PC-9 (cell line): ENCODE measurements around the gene POU5F1. TPM values are rescaled to one million over a fixed set of nuclear protein-coding genes. Genes with fewer than 3 reads are reported as not detected.
A peak's percentile ranks its signal among the peaks of the same experiment; 100 is the strongest.
"Not testable (repeated sequence)": the region's sequence is repeated elsewhere in the genome, so short reads cannot be mapped to it uniquely, and the experiment has no call there.

Experiments
- BruUV-seq: library from RNA; stranded (reverse); fragments of 400-500 nt; replicated peaks from 2 replicates; lab custom pipeline; 2021; lab: Mats Ljungman, UMichigan
- CTCF ChIA-PET: fragments of 300-600 bp; sonication (Branson Sonifier 250); formaldehyde crosslinking; loops from one replicate; lab custom pipeline; 2022; ENCODE audit warnings: antibody characterized with exemption; lab: Charles Lee
- POLR2A ChIA-PET: fragments of 300-600 bp; sonication (Branson Sonifier 250); formaldehyde crosslinking; loops from one replicate; lab custom pipeline; 2022; ENCODE audit warnings: antibody characterized with exemption; ENCODE audit not compliant: unreplicated experiment; lab: Charles Lee
- DNase-seq, 2 experiments: peaks; one replicate each; pipeline versions ENCODE4 v3.0.0 to v3.0.0-alpha.2; 2015 to 2022; ENCODE audit warnings: mixed read lengths in 1 of 2
- H2AFZ ChIP-seq: fragments of 200-600 bp; sonication (generic); 2 replicates; pipeline ENCODE4 v1.8.1; 2017; ENCODE audit warnings: antibody characterized with exemption
- H3F3A ChIP-seq: fragments of 200-600 bp; sonication (generic); 2 replicates; pipeline ENCODE4 v1.8.1; 2017; ENCODE audit warnings: antibody characterized with exemption, mild to moderate bottlenecking, low read depth; ENCODE audit not compliant: insufficient read depth
- H3K27ac ChIP-seq: fragments of 200-600 bp; sonication (generic); 2 replicates; pipeline ENCODE4 v1.6.1; 2016; ENCODE audit warnings: mixed run types
- H3K27me3 ChIP-seq: fragments of 200-600 bp; sonication (generic); 2 replicates; pipeline ENCODE4 v1.6.1; 2016; ENCODE audit warnings: low read depth, mixed run types; ENCODE audit not compliant: insufficient read depth
- H3K36me3 ChIP-seq: fragments of 200-600 bp; sonication (generic); 2 replicates; pipeline ENCODE4 v1.6.1; 2016; ENCODE audit warnings: low read depth, mixed run types
- H3K4me1 ChIP-seq: fragments of 200-600 bp; sonication (generic); replicated peaks from 2 replicates; pipeline ENCODE4 v1.6.1; 2016; ENCODE audit warnings: mixed run types; ENCODE audit not compliant: insufficient read depth
- H3K4me2 ChIP-seq: fragments of 200-600 bp; sonication (generic); 2 replicates; pipeline ENCODE4 v1.6.1; 2017; ENCODE audit warnings: mixed run types
- H3K4me3 ChIP-seq: fragments of 200-600 bp; sonication (generic); 2 replicates; pipeline ENCODE4 v1.6.1; 2016; ENCODE audit warnings: mixed run types
- H3K79me2 ChIP-seq: fragments of 200-600 bp; sonication (generic); 2 replicates; pipeline ENCODE4 v1.6.1; 2017; ENCODE audit warnings: low read depth, mixed run types
- H3K9me2 ChIP-seq: fragments of 200-600 bp; sonication (generic); 2 replicates; pipeline ENCODE4 v1.8.1; 2017; ENCODE audit warnings: mild to moderate bottlenecking; ENCODE audit not compliant: insufficient read depth
- H3K9me3 ChIP-seq: fragments of 200-600 bp; sonication (generic); 2 replicates; pipeline ENCODE4 v1.8.1; 2016; ENCODE audit warnings: low read depth; ENCODE audit not compliant: insufficient read depth
- H4K20me1 ChIP-seq: fragments of 200-600 bp; sonication (generic); 2 replicates; pipeline ENCODE4 v1.8.1; 2017; ENCODE audit not compliant: insufficient read depth
- EZH2 ChIP-seq: fragments of 200-600 bp; sonication (generic); IDR thresholded peaks from 2 replicates; pipeline ENCODE4 v1.8.0; 2017; ENCODE audit warnings: antibody characterized with exemption, low read depth
- intact Hi-C: fragments of 100-400 bp; cut with micrococcal nuclease; formaldehyde crosslinking; loops from one replicate; pipeline ENCODE4 v1.10.0; 2022; ENCODE audit not compliant: unreplicated experiment
- total RNA-seq: library from RNA; stranded (reverse); gene quantifications from 2 replicates; pipeline ENCODE4 v1.2.3, GENCODE V29; 2021
- TF ChIP-seq, protein P1 (sequence below): fragments of 200-600 bp; sonication (generic); conservative IDR thresholded peaks from 2 replicates; pipeline ENCODE4 v1.6.1; 2017; ENCODE audit warnings: mixed run types, antibody characterized with exemption, mild to moderate bottlenecking, moderate library complexity

Gene POU5F1
- total RNA-seq, 1 experiment from 2014 or later: 1.4 TPM

GRCh38 chr6:31197559-31198305, 27.2 kb upstream of the POU5F1 start:
- intact Hi-C loops: loop anchor here (1.0 to 5.0 kb wide), 3 partner anchors 170 to 243 kb away; no protein-coding TSS in a partner anchor
- H3K79me2 ChIP-seq: peaks cover 15% of the 10 kb centered on the region; the same call in 1 of the 2 replicates
- peaks cover 19% of the 10 kb centered on the region for H3K4me1 ChIP-seq
- TF ChIP-seq, protein P1, sequence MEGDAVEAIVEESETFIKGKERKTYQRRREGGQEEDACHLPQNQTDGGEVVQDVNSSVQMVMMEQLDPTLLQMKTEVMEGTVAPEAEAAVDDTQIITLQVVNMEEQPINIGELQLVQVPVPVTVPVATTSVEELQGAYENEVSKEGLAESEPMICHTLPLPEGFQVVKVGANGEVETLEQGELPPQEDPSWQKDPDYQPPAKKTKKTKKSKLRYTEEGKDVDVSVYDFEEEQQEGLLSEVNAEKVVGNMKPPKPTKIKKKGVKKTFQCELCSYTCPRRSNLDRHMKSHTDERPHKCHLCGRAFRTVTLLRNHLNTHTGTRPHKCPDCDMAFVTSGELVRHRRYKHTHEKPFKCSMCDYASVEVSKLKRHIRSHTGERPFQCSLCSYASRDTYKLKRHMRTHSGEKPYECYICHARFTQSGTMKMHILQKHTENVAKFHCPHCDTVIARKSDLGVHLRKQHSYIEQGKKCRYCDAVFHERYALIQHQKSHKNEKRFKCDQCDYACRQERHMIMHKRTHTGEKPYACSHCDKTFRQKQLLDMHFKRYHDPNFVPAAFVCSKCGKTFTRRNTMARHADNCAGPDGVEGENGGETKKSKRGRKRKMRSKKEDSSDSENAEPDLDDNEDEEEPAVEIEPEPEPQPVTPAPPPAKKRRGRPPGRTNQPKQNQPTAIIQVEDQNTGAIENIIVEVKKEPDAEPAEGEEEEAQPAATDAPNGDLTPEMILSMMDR: no peak
- TF ChIP-seq EZH2: no peak
- peak overlapping the region; percentile 80 for H3K4me2 ChIP-seq
- H3K27ac ChIP-seq: peak overlapping the region; percentile 79
- peak overlapping the region; percentile 91 for H2AFZ ChIP-seq
- BruUV-seq: no TSS peak
- H3F3A ChIP-seq: peaks cover 31% of the 10 kb centered on the region
- POLR2A ChIA-PET: interaction anchor here (0.6 kb wide), 2 partner anchors 265 to 985 kb away, joined by 4 to 8 read pairs; no protein-coding TSS in a partner anchor
- H3K9me2 ChIP-seq: no peaks in the 10 kb centered on the region
- peak; percentile 82 to 88 for DNase-seq
- no peaks in the 10 kb centered on the region for H4K20me1 ChIP-seq
- H3K9me3 ChIP-seq: no peaks in the 10 kb centered on the region
- peak overlapping the region; percentile 54 for H3K4me3 ChIP-seq
- H3K27me3 ChIP-seq: no peaks in the 10 kb centered on the region
- no peaks in the 10 kb centered on the region for H3K36me3 ChIP-seq
- CTCF ChIA-PET: interaction anchor here (0.6 to 0.8 kb wide), 3 partner anchors 169 to 1774 kb away, joined by 4 to 6 read pairs (median 5); no protein-coding TSS in a partner anchor

DNA sequence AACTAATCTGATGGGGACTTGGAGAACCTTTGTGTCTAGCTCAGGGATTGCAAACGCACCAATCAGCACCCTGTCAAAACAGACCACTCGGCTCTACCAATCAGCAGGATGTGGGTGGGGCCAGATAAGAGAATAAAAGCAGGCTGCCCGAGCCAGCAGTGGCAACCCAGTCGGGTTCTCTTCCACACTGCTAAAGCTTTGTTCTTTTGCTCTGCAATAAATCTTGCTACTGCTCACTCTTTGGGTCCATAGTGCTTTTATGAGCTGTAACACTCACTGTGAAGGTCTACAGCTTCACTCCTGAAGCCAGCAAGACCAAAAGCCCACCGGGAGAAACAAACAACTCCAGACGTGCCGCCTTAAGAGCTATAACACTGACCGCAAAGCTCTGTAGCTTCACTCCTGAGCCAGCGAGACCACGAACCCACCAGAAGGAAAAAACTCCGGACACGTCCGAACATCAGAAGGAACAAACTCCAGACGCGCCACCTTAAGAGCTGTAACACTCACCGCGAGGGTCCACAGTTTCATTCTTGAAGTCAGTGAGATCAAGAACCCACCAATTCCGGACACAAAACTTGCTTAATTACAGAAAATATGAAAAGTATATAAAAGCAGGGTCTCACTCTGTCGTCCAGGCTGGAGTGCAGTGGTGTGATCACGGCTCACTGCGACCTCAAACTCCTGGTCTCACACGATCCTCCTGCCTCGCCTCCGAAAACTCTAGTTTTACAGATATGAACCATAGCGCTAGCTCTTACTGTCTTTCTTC, 26.0 kb upstream of the POU5F1 start:
- ChIA-PET CTCF (interaction anchor here (1.0 kb wide), 1 partner anchor 59 kb away, joined by 3 read pairs; no protein-coding TSS in a partner anchor), POLR2A (interaction anchor here (0.6 kb wide), 2 partner anchors 172 to 1130 kb away, joined by 4 to 6 read pairs; no protein-coding TSS in a partner anchor)
- not testable (repeated sequence) for H4K20me1 ChIP-seq, DNase-seq, H3K9me2 ChIP-seq, H3K9me3 ChIP-seq, H3K27me3 ChIP-seq, H3K4me1 ChIP-seq, H3K27ac ChIP-seq, H3K36me3 ChIP-seq, H2AFZ ChIP-seq
- H3F3A ChIP-seq: peaks cover 19% of the 10 kb centered on the region; the same call in 1 of the 2 replicates
- H3K79me2 ChIP-seq: peaks cover 15% of the 10 kb centered on the region; the same call in 1 of the 2 replicates
- peak overlapping the region; percentile 33; the same call in 1 of the 2 replicates for H3K4me3 ChIP-seq
- intact Hi-C loops: loop anchor here (1.0 to 5.0 kb wide), 3 partner anchors 171 to 244 kb away; no protein-coding TSS in a partner anchor
- peak overlapping the region; percentile 80 for H3K4me2 ChIP-seq
- TSS peak; percentile 59 for BruUV-seq

- H3K4me1 ChIP-seq, H3K36me3 ChIP-seq, H3K4me2 ChIP-seq, BruUV-seq, H3K4me3 ChIP-seq, H3K27ac ChIP-seq, H3K27me3 ChIP-seq, H4K20me1 ChIP-seq, DNase-seq, H3K9me3 ChIP-seq, H3K9me2 ChIP-seq, CTCF ChIA-PET, H2AFZ ChIP-seq: not testable (repeated sequence)
- peaks cover 13% of the 10 kb centered on the region; the same call in 1 of the 2 replicates for H3K79me2 ChIP-seq
- H3F3A ChIP-seq: peaks cover 16% of the 10 kb centered on the region; the same call in 1 of the 2 replicates
- intact Hi-C loops: loop anchor here (5.0 kb wide), 1 partner anchor 187 kb away; no protein-coding TSS in a partner anchor
- POLR2A ChIA-PET: interaction anchor here (0.6 to 0.7 kb wide), 2 partner anchors 26 to 173 kb away, joined by 3 to 6 read pairs; no protein-coding TSS in a partner anchor
Observed at GRCh38 chr6:31195308-31195979, 25.0 kb upstream of the POU5F1 start.
